Activated naive CD4-positive, alpha-beta T cell treated with anti-CD3 and anti-CD28 coated beads, Interleukin-2, amount 50 U/mL, for 24 hours (primary cell): ENCODE data around the gene ITIH5.

Experiments used
- H3K27ac Mint-ChIP-seq: one replicate; pipeline ENCODE4 v1.8.0; 2021; ENCODE audit warnings: mild to moderate bottlenecking, mixed read lengths
- H3K27me3 Mint-ChIP-seq: one replicate; pipeline ENCODE4 v1.8.0; 2021; ENCODE audit warnings: mixed read lengths
- H3K36me3 Mint-ChIP-seq: one replicate; pipeline ENCODE4 v1.8.0; 2021; ENCODE audit warnings: mixed read lengths
- H3K4me1 Mint-ChIP-seq: one replicate; pipeline ENCODE4 v1.8.0; 2021; ENCODE audit warnings: mixed read lengths
- H3K4me3 Mint-ChIP-seq: one replicate; pipeline ENCODE4 v1.8.0; 2021; ENCODE audit warnings: mild to moderate bottlenecking, mixed read lengths
- H3K9me3 Mint-ChIP-seq: one replicate; pipeline ENCODE4 v1.8.0; 2021; ENCODE audit warnings: mixed read lengths

Gene ITIH5

GRCh38 chr10:7561216-7561893, 105.4 kb downstream of the ITIH5 start:
- H3K36me3 Mint-ChIP-seq = no peaks in the 10 kb centered on the region
- peaks cover 2% of the 10 kb centered on the region for H3K27me3 Mint-ChIP-seq
- no peak overlapping the region for H3K4me3 Mint-ChIP-seq
- no peak overlapping the region for H3K27ac Mint-ChIP-seq
- H3K4me1 Mint-ChIP-seq = no peaks in the 10 kb centered on the region
- H3K9me3 Mint-ChIP-seq = no peaks in the 10 kb centered on the region

GRCh38 chr10:7560519-7560918, 106.2 kb downstream of the ITIH5 start:
- H3K36me3 Mint-ChIP-seq = no peaks in the 10 kb centered on the region
- no peaks in the 10 kb centered on the region for H3K4me1 Mint-ChIP-seq
- no peaks in the 10 kb centered on the region for H3K9me3 Mint-ChIP-seq
- H3K27me3 Mint-ChIP-seq = peaks cover 3% of the 10 kb centered on the region
- no peak overlapping the region for H3K4me3 Mint-ChIP-seq
- H3K27ac Mint-ChIP-seq = no peak overlapping the region

- Mint-ChIP-seq H3K27me3 (peaks cover 3% of the 10 kb centered on the region), H3K4me1 (no peaks in the 10 kb centered on the region), H3K36me3 (no peaks in the 10 kb centered on the region), H3K27ac (no peak overlapping the region), H3K9me3 (no peaks in the 10 kb centered on the region), H3K4me3 (no peak overlapping the region)
Observed at GRCh38 chr10:7559386-7559785, 107.4 kb downstream of the ITIH5 start.

GRCh38 chr10:7558036-7558435, 108.7 kb downstream of the ITIH5 start:
- H3K27ac Mint-ChIP-seq = no peak overlapping the region

GRCh38 chr10:7553531-7553930, 113.2 kb downstream of the ITIH5 start:
- H3K27me3 Mint-ChIP-seq = peaks cover 3% of the 10 kb centered on the region
- H3K4me1 Mint-ChIP-seq = no peaks in the 10 kb centered on the region
- H3K27ac Mint-ChIP-seq = no peak overlapping the region
- no peak overlapping the region for H3K4me3 Mint-ChIP-seq
- H3K9me3 Mint-ChIP-seq = no peaks in the 10 kb centered on the region
- no peaks in the 10 kb centered on the region for H3K36me3 Mint-ChIP-seq

More at GRCh38 chr10:7558036-7558435, 108.7 kb downstream of the ITIH5 start:
- no peaks in the 10 kb centered on the region for H3K36me3 Mint-ChIP-seq
- H3K9me3 Mint-ChIP-seq = no peaks in the 10 kb centered on the region
- H3K4me1 Mint-ChIP-seq = no peaks in the 10 kb centered on the region
- H3K4me3 Mint-ChIP-seq = no peak overlapping the region
- H3K27me3 Mint-ChIP-seq = peaks cover 3% of the 10 kb centered on the region

GRCh38 chr10:7551950-7552716, 114.6 kb downstream of the ITIH5 start:
- peaks cover 3% of the 10 kb centered on the region for H3K27me3 Mint-ChIP-seq
- no peaks in the 10 kb centered on the region for H3K9me3 Mint-ChIP-seq
- no peaks in the 10 kb centered on the region for H3K4me1 Mint-ChIP-seq
- no peak overlapping the region for H3K27ac Mint-ChIP-seq
- H3K36me3 Mint-ChIP-seq = no peaks in the 10 kb centered on the region
- no peak overlapping the region for H3K4me3 Mint-ChIP-seq

GRCh38 chr10:7551289-7551688, 115.5 kb downstream of the ITIH5 start:
- no peak overlapping the region for H3K27ac Mint-ChIP-seq
- H3K9me3 Mint-ChIP-seq = no peaks in the 10 kb centered on the region
- no peaks in the 10 kb centered on the region for H3K4me1 Mint-ChIP-seq
- H3K36me3 Mint-ChIP-seq = no peaks in the 10 kb centered on the region
- H3K4me3 Mint-ChIP-seq = no peak overlapping the region
- peaks cover 1% of the 10 kb centered on the region for H3K27me3 Mint-ChIP-seq

GRCh38 chr10:7550013-7550412, 116.8 kb downstream of the ITIH5 start:
- no peaks in the 10 kb centered on the region for H3K27me3 Mint-ChIP-seq
- H3K4me3 Mint-ChIP-seq = no peak overlapping the region
- no peaks in the 10 kb centered on the region for H3K9me3 Mint-ChIP-seq
- no peak overlapping the region for H3K27ac Mint-ChIP-seq
- H3K36me3 Mint-ChIP-seq = no peaks in the 10 kb centered on the region
- H3K4me1 Mint-ChIP-seq = no peaks in the 10 kb centered on the region

GRCh38 chr10:7547829-7548228, 118.9 kb downstream of the ITIH5 start:
- Mint-ChIP-seq H3K27me3 (no peaks in the 10 kb centered on the region), H3K27ac (no peak overlapping the region), H3K4me3 (no peak overlapping the region), H3K4me1 (no peaks in the 10 kb centered on the region), H3K36me3 (no peaks in the 10 kb centered on the region), H3K9me3 (no peaks in the 10 kb centered on the region)

- H3K4me3 Mint-ChIP-seq = no peak overlapping the region
- no peaks in the 10 kb centered on the region for H3K36me3 Mint-ChIP-seq
- no peak overlapping the region for H3K27ac Mint-ChIP-seq
- no peaks in the 10 kb centered on the region for H3K9me3 Mint-ChIP-seq
- no peaks in the 10 kb centered on the region for H3K4me1 Mint-ChIP-seq
- H3K27me3 Mint-ChIP-seq = no peaks in the 10 kb centered on the region
Observed at GRCh38 chr10:7547206-7547605, 119.6 kb downstream of the ITIH5 start.

GRCh38 chr10:7546385-7546967, 120.3 kb downstream of the ITIH5 start:
- no peaks in the 10 kb centered on the region for H3K36me3 Mint-ChIP-seq
- H3K4me1 Mint-ChIP-seq = no peaks in the 10 kb centered on the region
- no peaks in the 10 kb centered on the region for H3K27me3 Mint-ChIP-seq
- H3K9me3 Mint-ChIP-seq = no peaks in the 10 kb centered on the region
- no peak overlapping the region for H3K27ac Mint-ChIP-seq
- no peak overlapping the region for H3K4me3 Mint-ChIP-seq

GRCh38 chr10:7545792-7546191, 121.0 kb downstream of the ITIH5 start:
- no peaks in the 10 kb centered on the region for H3K9me3 Mint-ChIP-seq
- H3K27ac Mint-ChIP-seq = no peak overlapping the region
- H3K4me3 Mint-ChIP-seq = no peak overlapping the region
- no peaks in the 10 kb centered on the region for H3K4me1 Mint-ChIP-seq
- H3K36me3 Mint-ChIP-seq = no peaks in the 10 kb centered on the region
- H3K27me3 Mint-ChIP-seq = no peaks in the 10 kb centered on the region

- H3K4me1 Mint-ChIP-seq = no peaks in the 10 kb centered on the region
- H3K4me3 Mint-ChIP-seq = no peak overlapping the region
- H3K9me3 Mint-ChIP-seq = no peaks in the 10 kb centered on the region
- H3K27ac Mint-ChIP-seq = no peak overlapping the region
- H3K27me3 Mint-ChIP-seq = no peaks in the 10 kb centered on the region
- no peaks in the 10 kb centered on the region for H3K36me3 Mint-ChIP-seq
Observed at GRCh38 chr10:7545261-7545660, 121.5 kb downstream of the ITIH5 start.

- Mint-ChIP-seq H3K9me3 (no peaks in the 10 kb centered on the region), H3K36me3 (no peaks in the 10 kb centered on the region), H3K27me3 (no peaks in the 10 kb centered on the region), H3K4me3 (no peak overlapping the region), H3K27ac (no peak overlapping the region), H3K4me1 (peaks cover 4% of the 10 kb centered on the region)
Observed at GRCh38 chr10:7544203-7544602, 122.6 kb downstream of the ITIH5 start.

- Mint-ChIP-seq H3K36me3 (peaks cover 6% of the 10 kb centered on the region), H3K27ac (no peak overlapping the region), H3K4me1 (peaks cover 9% of the 10 kb centered on the region), H3K27me3 (no peaks in the 10 kb centered on the region), H3K9me3 (peaks cover 10% of the 10 kb centered on the region), H3K4me3 (no peak overlapping the region)
Observed at GRCh38 chr10:7542189-7542914, 124.4 kb downstream of the ITIH5 start.
